HEK293 (cell line): Measurements from ENCODE around the gene VAT1.

Source experiments
- CTCF ChIA-PET: fragments of 350-600 bp; formaldehyde crosslinking; extraction: SDS; loops from one replicate; lab custom pipeline; 2021; ENCODE audit warnings: antibody characterized with exemption; lab: Yijun Ruan, JAX
- POLR2A ChIA-PET: fragments of 300-600 bp; formaldehyde crosslinking; extraction: SDS; loops from one replicate; lab custom pipeline; 2020; ENCODE audit warnings: antibody characterized with exemption, inconsistent platforms; lab: Yijun Ruan, JAX
- H3K27ac ChIP-seq: fragments of 200-500 bp; sonication (Bioruptor generic); 2 replicates; pipeline ENCODE4 v1.5.1; 2014; ENCODE audit warnings: low read depth, low read length, control low read depth, inconsistent platforms; ENCODE audit errors: extremely low read depth
- H3K36me3 ChIP-seq, 2 experiments: fragments of 200-500 bp in 1 of 2; sonication (Bioruptor generic) in 1 of 2; 1 replicate in 1 of 2; 2 replicates in 1 of 2; pipeline ENCODE4 v1.5.1; 2014 to 2017; ENCODE audit warnings: inconsistent platforms in 2 of 2, low read length in 2 of 2; ENCODE audit not compliant: control insufficient read depth in 2 of 2, insufficient read depth in 1 of 2
- H3K4me1 ChIP-seq: fragments of 200-500 bp; sonication (Bioruptor generic); 2 replicates; pipeline ENCODE4 v1.5.1; 2014; ENCODE audit warnings: mild to moderate bottlenecking, low read length, inconsistent platforms; ENCODE audit not compliant: control insufficient read depth, insufficient read depth
- H3K4me3 ChIP-seq: 2 replicates; pipeline ENCODE4 v1.5.1; 2011; ENCODE audit warnings: low read depth, mild to moderate bottlenecking, control low read depth, low read length, moderate library complexity
- H3K9me3 ChIP-seq: fragments of 200-500 bp; sonication (Bioruptor generic); 2 replicates; pipeline ENCODE4 v1.5.1; 2014; ENCODE audit warnings: low read depth, low read length, inconsistent platforms; ENCODE audit not compliant: control insufficient read depth, insufficient read depth
- ATF2 ChIP-seq: fragments of 450-650 bp; formaldehyde crosslinking; IDR thresholded peaks from 2 replicates; pipeline ENCODE4 v1.5.1; 2016; ENCODE audit warnings: missing biosample characterization, missing genetic modification characterization, low read depth
- FEZF1 ChIP-seq: fragments of 450-650 bp; formaldehyde crosslinking; IDR thresholded peaks from 2 replicates; pipeline ENCODE4 v1.5.1; 2016; ENCODE audit warnings: missing biosample characterization, missing genetic modification characterization
- KLF7 ChIP-seq: fragments of 450-650 bp; formaldehyde crosslinking; IDR thresholded peaks from 2 replicates; pipeline ENCODE4 v1.5.1; 2016; ENCODE audit warnings: missing biosample characterization, missing genetic modification characterization, borderline replicate concordance
- PATZ1 ChIP-seq: fragments of 450-650 bp; formaldehyde crosslinking; IDR thresholded peaks from 2 replicates; pipeline ENCODE4 v1.5.1; 2016; ENCODE audit warnings: missing biosample characterization, missing genetic modification characterization
- SCRT2 ChIP-seq: fragments of 450-650 bp; formaldehyde crosslinking; IDR thresholded peaks from 2 replicates; pipeline ENCODE4 v1.5.1; 2016; ENCODE audit warnings: missing biosample characterization, missing genetic modification characterization
- YY1 ChIP-seq: fragments of 450-650 bp; formaldehyde crosslinking; IDR thresholded peaks from 2 replicates; pipeline ENCODE4 v1.5.1; 2018; ENCODE audit warnings: missing biosample characterization, missing genetic modification characterization
- ZNF10 ChIP-seq: fragments of 450-650 bp; formaldehyde crosslinking; IDR thresholded peaks from 2 replicates; pipeline ENCODE4 v1.5.1; 2017; ENCODE audit warnings: missing biosample characterization, missing genetic modification characterization
- ZNF157 ChIP-seq: fragments of 450-650 bp; formaldehyde crosslinking; IDR thresholded peaks from 2 replicates; pipeline ENCODE4 v1.5.1; 2016; ENCODE audit warnings: missing biosample characterization, missing genetic modification characterization
- ZNF16 ChIP-seq: fragments of 450-650 bp; formaldehyde crosslinking; IDR thresholded peaks from 2 replicates; pipeline ENCODE4 v1.5.1; 2016; ENCODE audit warnings: low read depth, missing biosample characterization, missing genetic modification characterization
- ZNF175 ChIP-seq: fragments of 450-650 bp; formaldehyde crosslinking; IDR thresholded peaks from 2 replicates; pipeline ENCODE4 v1.5.1; 2016; ENCODE audit warnings: missing biosample characterization, missing genetic modification characterization
- ZNF211 ChIP-seq: fragments of 450-650 bp; formaldehyde crosslinking; IDR thresholded peaks from 2 replicates; pipeline ENCODE4 v1.5.1; 2016; ENCODE audit warnings: low read depth, missing biosample characterization, missing genetic modification characterization
- ZNF248 ChIP-seq: fragments of 450-650 bp; formaldehyde crosslinking; IDR thresholded peaks from 2 replicates; pipeline ENCODE4 v1.5.1; 2017; ENCODE audit warnings: missing biosample characterization, missing genetic modification characterization
- ZNF324 ChIP-seq: fragments of 450-650 bp; formaldehyde crosslinking; IDR thresholded peaks from 2 replicates; pipeline ENCODE4 v1.5.1; 2016; ENCODE audit warnings: missing biosample characterization, missing genetic modification characterization
- ZNF335 ChIP-seq: fragments of 450-650 bp; formaldehyde crosslinking; conservative IDR thresholded peaks from 2 replicates; pipeline ENCODE4 v1.5.1; 2016; ENCODE audit warnings: missing biosample characterization, missing genetic modification characterization
- ZNF350 ChIP-seq: fragments of 450-650 bp; formaldehyde crosslinking; IDR thresholded peaks from 2 replicates; pipeline ENCODE4 v1.5.0; 2017; ENCODE audit warnings: missing biosample characterization, mild to moderate bottlenecking, missing genetic modification characterization
- ZNF354C ChIP-seq: fragments of 450-650 bp; formaldehyde crosslinking; IDR thresholded peaks from 2 replicates; pipeline ENCODE4 v1.5.1; 2016; ENCODE audit warnings: missing biosample characterization, missing genetic modification characterization, low read depth, borderline replicate concordance
- ZNF521 ChIP-seq: fragments of 450-650 bp; formaldehyde crosslinking; IDR thresholded peaks from 2 replicates; pipeline ENCODE4 v1.5.1; 2017; ENCODE audit warnings: missing biosample characterization, mild to moderate bottlenecking, missing genetic modification characterization
- ZNF529 ChIP-seq: fragments of 450-650 bp; formaldehyde crosslinking; IDR thresholded peaks from 2 replicates; pipeline ENCODE4 v1.5.1; 2017; ENCODE audit warnings: missing genetic modification characterization, missing biosample characterization; ENCODE audit not compliant: insufficient replicate concordance
- ZNF555 ChIP-seq: fragments of 450-650 bp; formaldehyde crosslinking; conservative IDR thresholded peaks from 2 replicates; pipeline ENCODE4 v1.5.1; 2017; ENCODE audit warnings: missing biosample characterization, mild to moderate bottlenecking, missing genetic modification characterization, inconsistent platforms
- ZNF768 ChIP-seq: fragments of 450-650 bp; formaldehyde crosslinking; IDR thresholded peaks from 2 replicates; pipeline ENCODE4 v1.5.1; 2018; ENCODE audit warnings: missing biosample characterization, mild to moderate bottlenecking, missing genetic modification characterization
- ZNF777 ChIP-seq: fragments of 450-650 bp; formaldehyde crosslinking; IDR thresholded peaks from 2 replicates; pipeline ENCODE4 v1.5.1; 2017; ENCODE audit warnings: missing biosample characterization, missing genetic modification characterization, borderline replicate concordance
- ZSCAN4 ChIP-seq: fragments of 450-650 bp; formaldehyde crosslinking; IDR thresholded peaks from 2 replicates; pipeline ENCODE4 v1.5.1; 2017; ENCODE audit warnings: missing biosample characterization, missing genetic modification characterization

VAT1 gene

DNA sequence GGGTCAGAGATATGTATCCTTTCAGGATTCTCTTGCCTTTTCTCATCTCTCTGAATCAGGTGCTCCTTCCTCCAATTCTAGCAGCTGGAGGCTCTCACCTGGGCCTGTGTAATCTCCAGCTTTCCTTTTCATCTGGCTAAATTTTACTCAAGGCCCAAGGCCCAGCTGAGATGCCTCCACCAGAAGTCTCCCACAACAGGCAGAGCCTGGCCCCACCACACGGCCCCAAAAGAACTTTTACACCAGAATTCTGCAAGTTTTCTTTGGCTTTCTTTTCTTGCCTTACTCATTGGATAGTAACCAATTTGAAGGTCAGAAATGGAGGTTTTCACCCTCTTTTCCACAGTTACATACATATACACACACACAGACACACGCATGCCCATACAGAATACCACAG lies 17.5 kb upstream of the VAT1 start:
- H3K4me3 ChIP-seq, result no peak overlapping the region
- no peak for TF ChIP-seq ZNF157
- no peak for TF ChIP-seq ZNF16 (tag by site-specific recombination)
- no peak for TF ChIP-seq ZNF529 (tag by site-specific recombination)
- TF ChIP-seq FEZF1 (tag by site-specific recombination), result no peak
- no peak for TF ChIP-seq ZNF777 (tag by site-specific recombination)
- no peak for TF ChIP-seq ZNF354C (tag by site-specific recombination)
- TF ChIP-seq PATZ1 (tag by site-specific recombination), result no peak
- no peak for TF ChIP-seq ZNF211 (tag by site-specific recombination)
- no peak for TF ChIP-seq YY1 (tag by site-specific recombination)
- TF ChIP-seq ZNF248, result no peak
- no peak for TF ChIP-seq ATF2 (tag by site-specific recombination)
- no peak for TF ChIP-seq SCRT2 (tag by site-specific recombination)
- no peak for TF ChIP-seq ZNF10 (tag by site-specific recombination)
- TF ChIP-seq ZNF350 (tag by site-specific recombination), result no peak
- no peak for TF ChIP-seq ZNF324 (tag by site-specific recombination)
- no peak for TF ChIP-seq ZNF335 (tag by site-specific recombination)
- no peak for TF ChIP-seq ZSCAN4
- no peak for TF ChIP-seq ZNF521 (tag by site-specific recombination)
- no peak for TF ChIP-seq ZNF175 (tag by site-specific recombination)
- TF ChIP-seq ZNF555, result no peak
- TF ChIP-seq, all 188 proteins: peak for 0
- H3K27ac ChIP-seq, result no peak overlapping the region
- ChIA-PET POLR2A (interaction anchor here (0.5 kb wide), 1 partner anchor 70 kb away, joined by 5 read pairs; no protein-coding TSS in a partner anchor), CTCF (no interaction called here)
- H3K36me3 ChIP-seq, result peaks cover 6 to 29% of the 10 kb centered on the region in 2 experiments
- no peaks in the 10 kb centered on the region for H3K9me3 ChIP-seq
- H3K4me1 ChIP-seq, result peaks cover under 1% of the 10 kb centered on the region; the same call in 1 of the 2 replicates

DNA sequence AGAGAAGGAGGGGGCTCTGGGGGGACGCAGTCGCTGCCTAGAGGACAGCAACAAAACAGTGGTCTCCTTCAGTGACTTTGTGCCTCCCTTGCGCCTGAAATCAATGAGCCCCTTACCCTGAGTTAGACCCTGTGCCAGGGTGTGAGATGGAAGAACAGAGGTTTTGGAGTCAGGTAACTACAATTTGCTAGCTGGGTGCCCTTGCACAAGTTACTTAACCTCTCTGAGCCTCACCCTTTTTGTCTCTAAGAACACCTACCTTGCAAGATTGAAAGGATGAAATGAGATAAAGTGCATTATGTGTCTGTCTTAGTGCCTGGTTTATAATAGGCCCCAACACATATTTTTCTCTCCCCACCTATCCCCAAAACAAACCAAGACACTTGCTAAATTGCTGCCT lies 12.7 kb upstream of the VAT1 start:
- Histone ChIP-seq H3K36me3 (peaks cover 0 to 3% of the 10 kb centered on the region in 2 experiments; a peak in 2 of 3 replicates), H3K4me3 (no peak overlapping the region), H3K4me1 (peaks cover 2% of the 10 kb centered on the region; the same call in 1 of the 2 replicates), H3K27ac (no peak overlapping the region), H3K9me3 (no peaks in the 10 kb centered on the region)
- 0 out of 2 replicates have a peak, but pooled peaks have one; percentile 83 for TF ChIP-seq ZNF768 (tag by site-specific recombination)
- peak; percentile 45 for TF ChIP-seq PATZ1 (tag by site-specific recombination)
- TF ChIP-seq KLF7 (tag by site-specific recombination), result no peak
- ChIA-PET POLR2A (interaction anchor here (0.9 to 1.8 kb wide), 2 partner anchors 10 to 37 kb away, joined by 3 to 7 read pairs; no protein-coding TSS in a partner anchor), CTCF (interaction anchor here (1.1 kb wide), 1 partner anchor 10 kb away, joined by 3 read pairs; no protein-coding TSS in a partner anchor)
